HG02798 (cell line): ENCODE measurements around the gene RGS4.
"Not testable (repeated sequence)": the region's sequence is repeated elsewhere in the genome, so short reads cannot be mapped to it uniquely, and the experiment has no call there.

Experiments used
- ATAC-seq: cut with Tn5 transposase; IDR thresholded peaks from one replicate; pipeline ENCODE4 v1.9.1; 2021; ENCODE audit warnings: mild to moderate bottlenecking; ENCODE audit not compliant: unreplicated experiment, poor library complexity

RGS4 gene

GRCh38 chr1:163066686-163067085, 2.5 kb upstream of the RGS4 start:
- no peak for ATAC-seq

DNA sequence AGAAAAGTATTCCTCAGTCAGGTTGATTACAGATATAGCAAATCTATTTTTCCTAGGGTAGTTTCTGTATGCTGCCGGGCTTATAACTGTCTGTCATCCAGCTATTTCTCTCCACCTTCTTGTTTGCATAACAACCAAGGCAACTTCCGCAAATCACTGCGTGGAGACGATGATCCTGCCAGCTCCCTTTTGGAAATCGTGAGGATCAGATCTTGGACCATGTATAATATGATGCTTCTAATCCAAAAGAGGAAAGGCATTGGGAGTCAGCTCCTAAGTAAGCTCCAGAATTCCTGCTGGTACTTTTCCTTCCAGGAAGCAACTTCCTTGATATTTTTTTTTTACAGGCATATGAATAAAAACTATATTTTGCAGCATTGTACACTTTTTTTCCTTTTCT, 445 bp upstream of the RGS4 start:
- no peak for ATAC-seq

GRCh38 chr1:163069655-163070277, 605 bp downstream of the RGS4 start:
- no peak for ATAC-seq

GRCh38 chr1:163071405-163072255, 2.5 kb downstream of the RGS4 start:
- peak; percentile 80 for ATAC-seq

DNA sequence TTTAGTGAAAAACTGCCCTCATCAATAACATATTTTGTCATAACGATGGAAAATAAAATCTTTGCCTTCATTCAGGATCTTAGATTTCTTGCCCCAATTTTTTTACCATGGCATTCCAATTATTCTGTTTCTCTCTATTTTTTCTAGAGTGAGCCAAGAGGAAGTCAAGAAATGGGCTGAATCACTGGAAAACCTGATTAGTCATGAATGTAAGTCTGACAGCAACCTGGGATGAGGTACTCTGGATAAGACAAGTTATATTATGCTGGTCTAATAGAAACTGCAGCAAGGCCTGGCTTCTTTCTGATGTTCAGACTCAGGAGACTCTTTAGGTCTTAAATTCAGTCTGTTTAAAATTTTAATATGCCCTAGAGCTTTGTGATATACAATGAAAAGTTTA, 3.5 kb downstream of the RGS4 start:
- no peak for ATAC-seq

- ATAC-seq: no peak
Observed at GRCh38 chr1:163074004-163074403, 4.8 kb downstream of the RGS4 start.

- ATAC-seq: no peak
Observed at GRCh38 chr1:163074716-163075284, 5.6 kb downstream of the RGS4 start.

- ATAC-seq: no peak
Observed at GRCh38 chr1:163076044-163076443, 6.9 kb downstream of the RGS4 start.

GRCh38 chr1:163076446-163076845, 7.3 kb downstream of the RGS4 start:
- no peak for ATAC-seq

- ATAC-seq: no peak
Observed at GRCh38 chr1:163076981-163077761, 8.0 kb downstream of the RGS4 start.

GRCh38 chr1:163082971-163083370, 13.8 kb downstream of the RGS4 start:
- ATAC-seq: no peak

GRCh38 chr1:163083690-163084089, 14.5 kb downstream of the RGS4 start:
- no peak for ATAC-seq

DNA sequence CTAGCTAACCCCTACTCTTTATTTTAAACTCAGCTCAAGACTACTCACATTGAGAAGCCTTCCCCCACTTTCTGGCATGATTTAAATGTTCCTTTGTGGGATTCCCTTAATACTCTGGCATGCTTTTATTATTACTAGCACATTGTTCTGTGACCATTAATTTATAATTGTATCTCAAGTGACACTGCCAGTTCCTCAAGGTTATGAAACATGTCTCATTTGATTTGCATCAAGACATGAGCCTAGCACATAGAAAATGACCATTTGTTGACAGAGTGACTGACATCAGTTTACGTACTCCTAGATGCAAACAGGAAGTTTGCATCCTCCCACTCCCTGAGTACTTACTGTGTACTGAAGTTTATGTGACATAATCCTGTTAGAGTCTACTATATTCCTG, 15.2 kb downstream of the RGS4 start:
- no peak for ATAC-seq

DNA sequence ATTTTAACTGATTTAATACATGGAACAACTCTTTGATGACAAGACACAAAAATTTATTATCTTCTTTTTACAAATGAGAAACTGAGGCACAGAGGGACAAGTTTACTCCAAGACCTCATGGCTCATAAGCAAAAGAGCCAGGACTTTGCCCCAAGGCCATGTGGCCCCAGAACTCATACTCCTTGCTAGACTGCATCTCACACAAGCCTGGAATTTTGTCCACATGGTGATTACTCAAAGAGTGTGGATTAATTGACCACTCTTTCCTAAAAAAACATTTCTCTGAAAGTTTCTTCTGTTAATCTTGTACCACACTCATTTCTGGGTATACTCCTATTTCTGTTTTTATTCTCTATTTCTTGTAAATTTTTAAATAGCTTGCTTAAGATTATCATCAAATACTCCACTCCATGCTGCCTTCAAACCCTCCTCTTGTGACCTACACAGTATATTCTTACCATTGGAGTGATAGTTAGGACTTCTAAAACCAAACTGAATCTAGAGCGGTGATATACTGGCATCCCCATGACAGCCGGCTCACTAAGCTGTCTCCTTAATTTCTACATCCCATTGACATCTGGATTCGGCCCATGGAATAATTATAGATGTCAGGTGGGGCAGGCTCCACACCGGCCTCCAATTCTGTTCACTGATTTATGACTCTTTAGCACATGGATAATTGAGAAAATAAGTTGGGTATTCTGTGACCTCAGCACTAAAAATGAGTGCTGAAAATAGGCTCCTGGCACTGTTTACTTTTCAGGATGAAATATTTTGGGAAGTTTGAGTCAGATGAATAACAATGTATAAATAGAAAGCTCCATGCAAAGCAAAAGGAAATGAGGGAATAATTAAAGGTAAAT, 16.1 kb downstream of the RGS4 start:
- ATAC-seq: no peak

GRCh38 chr1:163085904-163086268, 16.7 kb downstream of the RGS4 start:
- no peak for ATAC-seq

DNA sequence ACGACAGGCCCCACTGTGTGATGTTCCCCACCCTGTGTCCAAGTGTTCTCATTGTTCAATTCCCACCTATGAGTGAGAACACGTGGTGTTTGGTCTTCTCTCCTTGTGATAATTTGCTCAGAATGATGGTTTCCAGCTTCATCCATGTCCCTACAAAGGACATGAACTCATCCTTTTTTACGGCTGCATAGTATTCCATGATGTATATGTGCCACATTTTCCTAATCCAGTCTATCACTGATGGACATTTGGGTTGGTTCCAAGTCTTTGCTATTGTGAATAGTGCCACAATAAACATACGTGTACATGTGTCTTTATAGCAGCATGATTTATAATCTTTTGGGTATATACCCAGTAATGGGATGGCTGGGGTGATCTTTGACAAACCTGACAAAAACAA, 20.0 kb downstream of the RGS4 start:
- ATAC-seq: not testable (repeated sequence)

DNA sequence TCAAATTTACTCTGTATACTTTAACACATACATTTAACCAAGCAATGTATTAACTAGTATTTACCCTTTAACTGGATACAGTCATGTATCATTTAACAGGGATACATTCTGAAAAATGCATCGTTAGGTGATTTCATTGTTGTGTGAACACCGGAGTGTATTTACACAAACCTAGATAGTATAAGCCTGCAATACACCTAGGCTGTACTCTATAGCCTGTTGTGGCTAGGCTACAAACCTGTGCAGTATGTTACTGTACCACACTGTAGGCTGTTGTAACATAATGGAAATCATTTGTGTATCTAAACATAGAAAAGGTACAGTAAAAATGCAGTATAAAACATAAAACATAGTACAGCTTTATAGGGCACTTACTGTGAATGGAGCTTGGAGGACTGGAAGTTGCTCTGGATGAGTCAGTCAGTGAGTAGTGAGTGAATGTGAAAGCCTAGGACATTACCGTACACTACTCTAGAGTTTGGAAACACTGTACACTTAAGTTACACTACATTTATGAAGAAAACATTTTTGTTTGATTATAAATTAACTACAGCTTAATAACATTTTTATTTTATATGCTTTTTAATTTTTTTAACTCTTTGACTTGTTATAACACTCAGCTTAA, 21.3 kb downstream of the RGS4 start:
- ATAC-seq: no peak

DNA sequence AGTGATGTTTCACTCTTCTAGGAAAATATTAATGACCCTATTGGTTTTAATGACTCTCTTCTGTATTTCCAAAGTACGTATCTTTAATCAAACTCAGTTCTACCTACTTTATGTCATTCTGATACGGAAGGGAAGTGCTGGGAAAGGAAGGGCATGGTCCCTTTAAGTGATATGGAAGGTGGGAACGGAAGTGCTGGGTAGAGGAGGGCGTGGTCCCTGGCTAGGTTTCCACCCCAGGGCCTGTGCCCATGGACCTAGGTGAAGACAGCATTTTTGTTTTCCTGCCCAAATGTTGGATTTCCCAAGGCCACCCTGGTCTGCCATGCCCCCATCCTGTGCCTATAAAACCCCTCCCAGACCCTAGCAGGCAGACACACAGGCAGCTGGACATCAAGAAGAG, 24.0 kb downstream of the RGS4 start:
- no peak for ATAC-seq

DNA sequence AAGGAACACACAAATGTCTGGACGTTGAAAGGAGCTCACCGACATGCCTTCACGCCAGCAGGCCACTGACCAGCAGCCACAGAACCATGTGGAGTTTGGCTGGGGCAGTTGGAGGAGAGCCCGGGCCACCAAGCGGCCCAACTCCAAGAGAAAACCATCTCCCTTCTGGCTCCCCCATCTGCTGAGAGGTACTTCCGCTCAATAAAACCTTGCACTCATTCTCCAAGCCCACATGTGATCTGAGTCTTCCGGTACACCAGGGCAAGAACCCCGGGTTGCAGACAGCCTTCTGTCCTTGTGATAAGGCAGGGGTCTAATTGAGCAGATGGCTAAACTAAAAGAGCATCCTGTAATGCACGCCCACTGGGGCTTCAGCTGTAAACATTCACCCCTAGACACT, 24.4 kb downstream of the RGS4 start:
- ATAC-seq: no peak

DNA sequence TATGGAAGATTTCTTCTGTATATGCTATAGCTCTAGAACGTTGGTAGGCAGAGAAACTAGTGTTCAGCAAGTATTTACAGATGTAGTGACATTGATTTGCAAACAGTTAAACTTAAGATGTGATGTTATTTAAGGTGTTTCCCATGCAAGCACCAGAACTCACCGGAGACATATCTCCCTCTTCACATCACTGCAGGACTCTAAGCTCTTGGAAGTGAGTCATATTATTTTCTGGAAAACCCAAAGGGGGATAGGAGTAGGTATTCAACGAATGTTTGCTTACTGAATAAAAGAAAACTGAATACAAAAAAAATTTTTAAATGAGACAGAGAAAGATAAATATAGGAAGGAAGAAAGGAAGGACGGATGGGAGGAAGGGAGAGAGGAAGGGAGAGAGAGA, 25.0 kb downstream of the RGS4 start:
- ATAC-seq: no peak
